C4-2B (cell line): Measurements from ENCODE around the gene ESPN.

Experiments used
- ZFX ChIP-seq: fragments of 450-650 bp; IDR thresholded peaks from 2 replicates; pipeline ENCODE4 v1.6.1; 2017
- TF ChIP-seq, protein P1 (sequence below): fragments of 450-650 bp; conservative IDR thresholded peaks from 2 replicates; pipeline ENCODE4 v1.5.1; 2017; ENCODE audit warnings: mild to moderate bottlenecking

DNA sequence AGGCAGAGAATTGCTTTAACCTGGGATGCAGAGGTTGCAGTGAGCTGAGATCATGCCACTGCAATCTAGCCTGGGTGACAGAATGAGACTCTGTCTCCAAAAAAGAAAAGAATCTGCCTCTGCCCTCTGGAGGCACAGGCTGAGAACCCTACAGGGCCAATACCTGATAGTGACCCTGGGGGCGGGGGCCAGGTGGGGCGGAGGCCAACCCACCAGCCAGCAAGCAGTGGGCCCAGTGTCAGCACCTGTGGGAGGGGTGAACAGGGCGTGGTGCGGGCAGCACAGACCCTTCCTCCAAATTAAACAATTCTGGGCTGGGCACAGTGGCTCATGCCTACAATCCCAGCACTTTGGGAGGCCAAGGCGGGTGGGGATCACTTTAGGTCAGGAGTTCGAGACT, 85.9 kb downstream of the ESPN start:
- TF ChIP-seq, protein P1, sequence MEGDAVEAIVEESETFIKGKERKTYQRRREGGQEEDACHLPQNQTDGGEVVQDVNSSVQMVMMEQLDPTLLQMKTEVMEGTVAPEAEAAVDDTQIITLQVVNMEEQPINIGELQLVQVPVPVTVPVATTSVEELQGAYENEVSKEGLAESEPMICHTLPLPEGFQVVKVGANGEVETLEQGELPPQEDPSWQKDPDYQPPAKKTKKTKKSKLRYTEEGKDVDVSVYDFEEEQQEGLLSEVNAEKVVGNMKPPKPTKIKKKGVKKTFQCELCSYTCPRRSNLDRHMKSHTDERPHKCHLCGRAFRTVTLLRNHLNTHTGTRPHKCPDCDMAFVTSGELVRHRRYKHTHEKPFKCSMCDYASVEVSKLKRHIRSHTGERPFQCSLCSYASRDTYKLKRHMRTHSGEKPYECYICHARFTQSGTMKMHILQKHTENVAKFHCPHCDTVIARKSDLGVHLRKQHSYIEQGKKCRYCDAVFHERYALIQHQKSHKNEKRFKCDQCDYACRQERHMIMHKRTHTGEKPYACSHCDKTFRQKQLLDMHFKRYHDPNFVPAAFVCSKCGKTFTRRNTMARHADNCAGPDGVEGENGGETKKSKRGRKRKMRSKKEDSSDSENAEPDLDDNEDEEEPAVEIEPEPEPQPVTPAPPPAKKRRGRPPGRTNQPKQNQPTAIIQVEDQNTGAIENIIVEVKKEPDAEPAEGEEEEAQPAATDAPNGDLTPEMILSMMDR = no peak
- no peak for TF ChIP-seq ZFX
